Measurements from ENCODE around the gene MSH3.

The MSH3 gene

DNA sequence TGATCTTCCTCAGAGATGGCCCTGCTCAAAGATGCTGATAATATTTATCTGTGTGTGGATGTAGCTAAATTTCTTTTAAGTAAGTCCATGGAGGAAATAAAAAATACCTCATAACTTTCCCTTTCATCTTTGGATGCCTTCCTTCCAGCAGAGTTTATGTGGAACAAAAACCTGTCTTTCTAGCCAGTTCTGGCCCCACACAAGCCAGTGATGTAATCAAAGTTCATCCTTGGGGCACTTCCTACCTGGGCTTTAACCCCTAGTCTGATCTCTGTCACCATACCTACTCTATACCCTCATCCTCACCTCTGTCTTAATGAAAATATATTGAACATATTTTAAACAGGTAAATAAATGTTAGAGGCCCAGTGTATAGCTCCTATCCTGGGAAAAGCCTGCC lies 265.9 kb downstream of the MSH3 start:
- no peak for DNase-seq

DNA sequence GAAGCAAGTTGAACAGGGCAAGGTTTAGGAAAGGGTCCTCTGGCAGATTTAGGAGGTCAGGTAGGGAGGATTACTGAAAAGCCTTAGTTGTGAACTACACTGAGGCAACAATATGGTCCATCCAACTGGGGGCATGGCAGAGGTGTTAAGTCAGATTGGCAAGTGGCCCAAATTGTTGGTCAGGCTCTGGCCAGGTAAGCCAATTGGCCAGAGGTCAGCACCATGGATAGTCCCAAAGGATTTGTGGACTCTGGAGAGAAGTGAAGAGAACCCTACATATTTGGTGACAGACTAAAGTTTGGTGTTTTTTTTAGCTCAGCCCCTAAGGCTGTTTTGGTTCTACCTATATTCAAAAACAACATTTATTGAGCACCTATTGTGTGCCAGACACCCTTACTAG lies 266.6 kb downstream of the MSH3 start:
- no peak for DNase-seq

DNA sequence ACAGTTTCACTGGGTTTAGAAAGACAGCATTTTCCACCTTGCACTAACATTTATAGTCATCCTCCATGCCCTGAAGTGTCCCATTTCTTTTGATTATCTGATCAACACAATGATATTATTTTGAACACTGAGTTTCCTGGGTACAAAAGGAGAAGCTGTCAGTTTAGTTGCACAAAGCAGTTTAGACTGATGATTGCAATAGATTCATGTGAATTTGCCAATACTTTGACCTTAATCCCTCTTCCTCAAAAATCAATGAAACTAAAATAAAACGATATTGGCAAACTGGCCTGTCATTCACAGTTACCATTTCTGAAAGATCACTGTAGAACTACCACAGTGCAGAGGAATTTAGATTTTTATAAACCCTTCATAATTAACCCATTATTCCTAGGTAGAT lies 271.5 kb downstream of the MSH3 start:
- no peak for DNase-seq
